HG03135 (cell line): ENCODE data around the gene WNT3A.

Source experiments
- ATAC-seq: cut with Tn5 transposase; IDR thresholded peaks from one replicate; pipeline ENCODE4 v1.9.1; 2021; ENCODE audit warnings: mild to moderate bottlenecking, moderate library complexity; ENCODE audit not compliant: unreplicated experiment

WNT3A gene

GRCh38 chr1:227999056-227999930 is 7.5 kb upstream of the WNT3A start:
- peak; percentile 76 for ATAC-seq

- no peak for ATAC-seq
These were observed 6.4 kb upstream of the WNT3A start for GRCh38 chr1:228000416-228000815.

GRCh38 chr1:228000836-228001563 is 5.8 kb upstream of the WNT3A start:
- ATAC-seq: no peak

- no peak for ATAC-seq
These were observed 4.9 kb upstream of the WNT3A start for GRCh38 chr1:228001738-228002535.

DNA sequence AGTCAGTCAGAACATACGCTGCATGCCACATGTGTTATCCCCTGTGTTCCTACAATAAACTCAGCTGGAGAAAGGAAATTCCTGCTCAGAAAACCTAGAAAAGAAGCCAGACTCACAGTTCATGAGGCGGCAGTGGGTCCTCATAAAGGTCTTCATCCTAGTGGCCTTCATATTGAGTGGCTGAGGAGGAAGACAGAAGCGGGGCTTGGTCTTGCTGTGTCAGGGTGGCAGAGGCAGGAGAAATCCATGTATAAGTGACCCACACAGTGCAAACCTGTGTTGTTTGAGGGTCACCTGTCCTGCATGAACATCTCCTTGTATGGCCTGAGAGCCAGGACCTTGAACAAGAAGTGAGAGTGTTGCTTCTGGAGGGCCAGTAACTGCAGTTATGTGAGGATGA is 4.0 kb upstream of the WNT3A start:
- no peak for ATAC-seq

DNA sequence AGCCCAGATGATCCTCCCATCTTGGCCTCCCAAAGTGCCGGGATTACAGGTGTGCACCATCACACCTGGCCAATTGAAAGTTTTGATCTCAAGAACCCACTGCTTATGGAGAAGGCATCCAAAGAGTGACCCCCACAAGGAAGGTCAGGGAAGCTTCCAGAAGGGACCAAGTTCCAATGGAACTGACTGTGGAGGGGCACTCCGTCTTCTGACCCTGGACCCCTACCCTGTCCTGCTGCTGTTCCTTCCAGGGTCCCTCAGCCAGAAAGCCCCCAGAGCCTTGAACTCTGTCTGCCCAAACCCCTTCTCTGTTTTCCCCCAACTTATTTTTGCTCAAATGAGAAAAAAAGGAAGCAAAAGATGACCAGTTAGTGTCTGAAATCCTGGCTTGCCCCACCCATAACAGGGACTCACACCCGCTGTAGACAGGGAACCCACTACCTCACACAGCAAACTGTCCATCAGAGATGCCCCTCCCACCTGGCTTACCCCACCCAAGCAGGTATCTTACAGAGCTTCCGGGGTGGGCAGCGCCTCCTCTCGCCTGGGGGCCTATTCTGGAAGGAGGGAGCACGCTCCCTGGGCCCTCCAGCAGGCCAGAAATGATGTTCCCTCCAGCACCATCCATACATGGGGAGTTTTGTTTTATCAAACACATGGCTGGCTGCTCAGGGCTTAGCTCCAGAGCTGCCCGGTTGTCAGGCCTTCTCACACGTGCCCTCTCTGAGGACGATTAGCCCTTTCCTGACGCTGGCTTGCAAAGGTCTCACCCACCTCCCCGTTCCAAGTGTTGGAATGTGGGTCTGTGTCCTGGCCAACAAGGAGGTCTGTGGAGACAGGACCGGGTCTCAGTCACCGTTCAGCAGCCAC is 3.1 kb upstream of the WNT3A start:
- no peak for ATAC-seq

GRCh38 chr1:228004331-228004855 is 2.4 kb upstream of the WNT3A start:
- no peak for ATAC-seq

DNA sequence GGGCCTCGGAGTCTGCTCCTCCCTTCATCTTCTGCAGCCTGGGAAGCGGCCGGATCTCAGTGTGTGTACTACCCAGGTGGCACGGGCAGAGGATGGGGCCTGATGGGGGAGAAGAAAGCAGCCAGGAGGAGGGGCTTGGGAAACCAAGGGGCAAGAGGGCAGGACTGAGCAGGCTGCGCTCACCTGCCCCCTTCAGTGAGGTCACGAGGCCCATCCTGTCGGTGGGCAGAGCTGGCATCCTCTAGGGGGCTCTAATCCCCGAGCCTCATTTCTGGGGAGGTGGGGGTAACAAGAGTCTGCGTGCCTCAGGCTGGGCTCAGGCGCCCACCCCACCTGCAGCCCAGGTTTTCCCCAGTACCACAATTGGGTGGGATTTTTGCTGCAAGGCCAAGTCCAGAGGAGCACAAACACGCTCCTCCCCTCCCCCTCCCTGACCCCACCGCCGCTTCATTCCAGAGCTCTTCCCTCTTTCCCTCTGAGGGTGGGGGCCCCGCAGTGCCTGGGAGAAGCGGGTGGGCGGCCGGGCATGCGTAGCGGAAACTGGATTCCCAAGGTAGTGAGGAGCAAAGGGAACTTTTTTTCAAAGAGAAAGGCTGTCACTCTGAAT is 1.8 kb upstream of the WNT3A start:
- no peak for ATAC-seq

GRCh38 chr1:228005511-228006033 is 1.2 kb upstream of the WNT3A start:
- ATAC-seq: no peak

- ATAC-seq: no peak
These were observed 588 bp upstream of the WNT3A start for GRCh38 chr1:228006034-228006785.

- ATAC-seq: no peak
These were observed 427 bp downstream of the WNT3A start for GRCh38 chr1:228007049-228007800.

- ATAC-seq: no peak
These were observed 1.1 kb downstream of the WNT3A start for GRCh38 chr1:228007801-228008341.

- no peak for ATAC-seq
These were observed 1.8 kb downstream of the WNT3A start for GRCh38 chr1:228008391-228009115.

- no peak for ATAC-seq
These were observed 2.5 kb downstream of the WNT3A start for GRCh38 chr1:228009116-228009827.

DNA sequence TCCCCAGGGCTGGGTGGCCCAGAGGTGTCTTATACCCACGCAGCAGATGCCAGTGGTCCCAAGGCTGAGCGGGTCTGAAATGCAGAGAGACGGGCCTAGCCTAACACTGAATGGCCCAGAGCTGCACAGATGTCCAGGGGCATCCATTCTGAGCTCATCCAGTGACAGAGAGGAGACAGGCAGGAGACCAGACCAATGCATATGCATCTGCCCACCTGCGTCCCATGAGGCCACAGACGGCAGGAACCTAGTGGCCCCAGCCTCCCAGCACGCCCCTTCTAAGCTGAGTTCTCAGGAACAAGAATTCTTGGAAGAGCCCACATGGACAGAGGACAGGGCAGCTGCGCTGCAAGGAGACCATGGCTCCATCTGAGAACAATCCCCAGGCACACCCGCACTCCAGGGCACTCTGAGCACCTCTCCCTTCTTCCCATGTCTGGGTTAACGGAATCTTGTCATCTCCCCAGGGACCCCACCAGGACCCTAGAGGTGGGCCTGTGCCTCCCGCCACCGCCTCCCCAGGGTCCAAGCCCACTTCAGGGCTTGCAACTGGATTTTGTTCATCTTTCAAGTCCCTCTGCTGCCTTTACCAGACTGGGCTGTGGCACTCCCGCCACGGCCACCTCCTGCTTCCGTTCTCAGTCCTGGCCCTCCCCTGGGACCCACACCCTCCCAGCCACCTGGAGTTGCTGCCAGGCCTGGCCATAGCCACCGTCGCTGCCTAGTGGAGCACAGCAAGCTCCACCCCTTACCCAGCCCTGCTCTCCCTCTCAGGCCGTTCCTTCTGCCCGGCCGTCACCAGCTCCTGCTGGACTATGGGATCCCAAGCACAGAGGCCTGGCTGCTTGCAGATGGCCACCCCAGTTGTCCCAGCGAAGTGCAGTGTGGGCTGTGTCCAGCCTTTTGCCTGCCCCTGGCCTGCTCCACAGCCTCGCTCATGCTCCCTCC is 3.3 kb downstream of the WNT3A start:
- no peak for ATAC-seq
